Psoas muscle (tissue), 8 donors: ENCODE data around the gene TIMP2. TPM values are rescaled to one million over a fixed set of nuclear protein-coding genes. Genes with fewer than 3 reads are reported as not detected.

Experiments used
- ATAC-seq, 4 donors: fragments of 200-7000 bp; cut with Tn5 transposase; one replicate each; pipeline ENCODE4 v1.9.1; 2020; ENCODE audit warnings: moderate library complexity in 3 of 4, mild to moderate bottlenecking in 2 of 4
- DNase-seq, 2 donors: peaks; one replicate each; pipeline ENCODE4 v3.0.0-alpha.2; 2020
- H3K27ac ChIP-seq: fragments of 200-600 bp; one replicate; pipeline ENCODE4 v1.8.0; 2022
- H3K27me3 ChIP-seq, 3 donors: fragments of 200-600 bp in 1 of 3; one replicate each; pipeline versions ENCODE4 v1.6.1 to v1.8.0; 2013 to 2022; ENCODE audit warnings: low read length in 2 of 3, mild to moderate bottlenecking in 2 of 3, moderate library complexity in 1 of 3; ENCODE audit not compliant: insufficient read depth in 3 of 3
- H3K36me3 ChIP-seq, 2 donors: fragments of 200-600 bp in 1 of 2; one replicate each; pipeline versions ENCODE4 v1.6.1 to v1.8.0; 2013 to 2022; ENCODE audit warnings: low read depth in 1 of 2, mild to moderate bottlenecking in 1 of 2, moderate library complexity in 1 of 2; ENCODE audit not compliant: insufficient read depth in 1 of 2
- H3K4me1 ChIP-seq: fragments of 200-600 bp; one replicate; pipeline ENCODE4 v1.8.0; 2022
- H3K4me3 ChIP-seq: fragments of 200-600 bp; one replicate; pipeline ENCODE4 v1.8.0; 2022; ENCODE audit warnings: mild to moderate bottlenecking
- H3K9me3 ChIP-seq: fragments of 200-600 bp; one replicate; pipeline ENCODE4 v1.8.0; 2022
- CTCF ChIP-seq: fragments of 200-600 bp; IDR thresholded peaks from one replicate; pipeline ENCODE4 v1.8.0; 2022; ENCODE audit warnings: antibody characterized with exemption
- WGBS, 3 donors: extraction: QIAGEN DNeasy Blood & Tissue Kit; methylation state at CpG; one replicate each; pipeline versions ENCODE4 v1.1.6 to v1.1.7; 2013; 5-methylcytosine and 5-hydroxymethylcytosine counted together
- intact Hi-C, 2 donors: fragments of 100-400 bp; cut with DNase I; formaldehyde crosslinking; loops; one replicate each; pipeline versions ENCODE4 v1.11.0 to v1.14.2; 2022
- polyA plus RNA-seq, 3 donors: library from polyadenylated mRNA; stranded (reverse); fragments of 200-250 nt; gene quantifications; one replicate each; pipeline ENCODE4 v1.2.3, GENCODE V29; 2013
- total RNA-seq, 4 donors: library from RNA; stranded (reverse); fragmentation: NEBNext Ultra II Directional in 2 of 4; extraction: Animal tissue kit (Norgen Biotek cat#: 25700) in 2 of 4; gene quantifications; one replicate each; pipeline versions ENCODE4 v1.2.1 to v1.2.4, GENCODE V29; 2021 to 2023
- donor health status: healthy with polysubstance abuse.
- donor health status: DM: no; HTN: no; CAD: no; lungs with moderate emphysema.
- donor health status: Bipolar disorder and iron deficiency.
- donor health status: healthy.
- donor health status: DM: yes; HTN: yes; CAD: no.
- donor health status: DM: no; HTN: no; CAD: no.
- donor health status: DM: no; HTN: no; CAD: no.
- donor health status: DM: yes; HTN: yes; CAD: no.

TIMP2 gene
- total and polyA plus RNA-seq, 7 donors, result 10.3 to 53.6 (median 18.5) TPM

GRCh38 chr17:78918979-78919378 lies 6.2 kb downstream of the TIMP2 start:
- no peak overlapping the region for H3K4me3 ChIP-seq

GRCh38 chr17:78917451-78918275 lies 7.5 kb downstream of the TIMP2 start:
- intact Hi-C loops, result no loop called here
- H3K4me3 ChIP-seq, result no peak overlapping the region
- peak in 1 of 2 donors; percentile 16 for DNase-seq
- whole genome bisulfite sequencing, 3 donors, result 84 to 88% (median 84%) methylated on average over 21 of the region's 21 CpGs
- ATAC-seq, result no peak
- no peaks in the 10 kb centered on the region for H3K36me3 ChIP-seq
- no peaks in the 10 kb centered on the region for H3K9me3 ChIP-seq
- no peak overlapping the region for H3K27ac ChIP-seq
- H3K4me1 ChIP-seq, result peaks cover 8% of the 10 kb centered on the region
- H3K27me3 ChIP-seq, result no peaks in the 10 kb centered on the region
- no peak for TF ChIP-seq CTCF

More at GRCh38 chr17:78918979-78919378, 6.2 kb downstream of the TIMP2 start:
- no peaks in the 10 kb centered on the region for H3K36me3 ChIP-seq
- no peak for TF ChIP-seq CTCF
- WGBS, 3 donors, result 74 to 76% (median 75%) methylated on average over 14 of the region's 14 CpGs
- DNase-seq (peak in 1 of 2 donors; percentile 37), ATAC-seq (no peak)
- no peak overlapping the region for H3K27ac ChIP-seq
- peaks cover 11% of the 10 kb centered on the region for H3K4me1 ChIP-seq
- H3K9me3 ChIP-seq, result no peaks in the 10 kb centered on the region
- no peaks in the 10 kb centered on the region for H3K27me3 ChIP-seq
- intact Hi-C loops, result no loop called here

GRCh38 chr17:78915872-78916632 lies 9.1 kb downstream of the TIMP2 start:
- Histone ChIP-seq H3K27ac (peak overlapping the region; percentile 60), H3K36me3 (no peaks in the 10 kb centered on the region), H3K4me1 (no peaks in the 10 kb centered on the region), H3K4me3 (no peak overlapping the region), H3K27me3 (no peaks in the 10 kb centered on the region), H3K9me3 (no peaks in the 10 kb centered on the region)
- ATAC-seq, result peak in 3 of 4 donors; percentile 52 to 70 (median 66)
- DNase-seq, result peak; percentile 71 to 76
- intact Hi-C loops, result no loop called here
- no peak for TF ChIP-seq CTCF
- WGBS, 3 donors, result 60 to 66% (median 63%) methylated on average over 17 of the region's 17 CpGs

- Histone ChIP-seq H3K36me3 (no peaks in the 10 kb centered on the region), H3K27me3 (no peaks in the 10 kb centered on the region), H3K4me3 (no peak overlapping the region), H3K27ac (no peak overlapping the region), H3K4me1 (no peaks in the 10 kb centered on the region), H3K9me3 (no peaks in the 10 kb centered on the region)
- ATAC-seq (no peak), DNase-seq (peak in 1 of 2 donors; percentile 34)
- intact Hi-C loops, result no loop called here
- TF ChIP-seq CTCF, result no peak
- 94 to 99% (median 95%) methylated on average over 15 of the region's 15 CpGs for WGBS, 3 donors
These were observed 12.1 kb downstream of the TIMP2 start for GRCh38 chr17:78913115-78913514.
